Activated CD8-positive, alpha-beta T cell treated with anti-CD3 and anti-CD28 coated beads for 36 hours (primary cell): Measurements from ENCODE around the gene EXPH5. TPM values are rescaled to one million over a fixed set of nuclear protein-coding genes. Genes with fewer than 3 reads are reported as not detected.

Source experiments
- ATAC-seq: fragments of 200-7000 bp; cut with Tn5 transposase; one replicate; pipeline ENCODE4 v1.10.0; 2021; ENCODE audit warnings: mild to moderate bottlenecking, moderate library complexity
- CTCF ChIA-PET: fragments of 350-600 bp; sonication (Branson Sonifier 250); formaldehyde crosslinking; loops from one replicate; lab custom pipeline; 2021; ENCODE audit warnings: antibody characterized with exemption; lab: Charles Lee
- POLR2A ChIA-PET: fragments of 350-600 bp; sonication (Branson Sonifier 250); formaldehyde crosslinking; loops from one replicate; lab custom pipeline; 2021; ENCODE audit warnings: antibody characterized with exemption; lab: Charles Lee
- DNase-seq: peaks from one replicate; pipeline ENCODE4 v3.0.0-alpha.2; 2020
- H3K27ac Mint-ChIP-seq: one replicate; pipeline ENCODE4 v1.8.0; 2021; ENCODE audit warnings: mild to moderate bottlenecking, mixed read lengths
- H3K27me3 Mint-ChIP-seq: one replicate; pipeline ENCODE4 v1.8.0; 2021; ENCODE audit warnings: mixed read lengths
- H3K36me3 Mint-ChIP-seq: one replicate; pipeline ENCODE4 v1.8.0; 2021; ENCODE audit warnings: low read depth, mixed read lengths
- H3K4me1 Mint-ChIP-seq: one replicate; pipeline ENCODE4 v1.8.0; 2021; ENCODE audit warnings: low read depth, mixed read lengths
- H3K4me3 Mint-ChIP-seq: one replicate; pipeline ENCODE4 v1.8.0; 2021; ENCODE audit warnings: mild to moderate bottlenecking, moderate library complexity, mixed read lengths
- H3K9me3 Mint-ChIP-seq: one replicate; pipeline ENCODE4 v1.8.0; 2021; ENCODE audit warnings: mixed read lengths
- intact Hi-C: fragments of 100-400 bp; cut with micrococcal nuclease; formaldehyde crosslinking; loops from one replicate; pipeline ENCODE4 v1.10.0; 2022
- total RNA-seq, 2 experiments: library from RNA; stranded (reverse); gene quantifications; one replicate each; pipeline ENCODE4 v1.2.3, GENCODE V29; 2021
- TF ChIP-seq, protein P1 (sequence below): fragments of 200-600 bp; IDR thresholded peaks from one replicate; pipeline ENCODE4 v1.8.0; 2022; ENCODE audit warnings: antibody characterized with exemption, mild to moderate bottlenecking

The EXPH5 gene
- total RNA-seq, 2 experiments from 2014 or later: 2.9 to 4.1 TPM

DNA sequence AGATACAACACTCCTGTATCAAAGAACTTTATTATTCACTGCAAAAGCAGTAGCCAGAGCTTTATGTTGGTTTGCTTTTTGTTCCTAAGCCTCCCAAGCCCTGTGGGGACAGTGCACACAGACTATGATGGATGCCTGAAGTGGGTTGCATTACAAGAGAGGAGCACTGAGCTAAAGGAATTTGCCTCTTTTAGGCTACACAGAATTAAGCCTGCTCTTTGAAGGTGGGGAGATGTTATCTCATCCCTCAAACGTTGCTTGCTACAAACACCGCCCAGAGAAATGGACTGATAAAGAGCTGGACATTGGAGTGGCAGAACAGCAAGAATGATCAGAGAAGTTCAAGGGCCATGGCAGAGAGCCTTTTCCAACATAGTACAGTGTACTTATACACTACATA is 92.8 kb downstream of the EXPH5 start:
- Mint-ChIP-seq H3K4me1 (peaks cover 14% of the 10 kb centered on the region), H3K27ac (no peak overlapping the region), H3K27me3 (no peaks in the 10 kb centered on the region), H3K9me3 (no peaks in the 10 kb centered on the region), H3K4me3 (no peak overlapping the region), H3K36me3 (peaks cover 3% of the 10 kb centered on the region)
- intact Hi-C loops: no loop called here
- POLR2A ChIA-PET: no interaction called here
- DNase-seq (no peak), ATAC-seq (no peak)
- TF ChIP-seq, protein P1, sequence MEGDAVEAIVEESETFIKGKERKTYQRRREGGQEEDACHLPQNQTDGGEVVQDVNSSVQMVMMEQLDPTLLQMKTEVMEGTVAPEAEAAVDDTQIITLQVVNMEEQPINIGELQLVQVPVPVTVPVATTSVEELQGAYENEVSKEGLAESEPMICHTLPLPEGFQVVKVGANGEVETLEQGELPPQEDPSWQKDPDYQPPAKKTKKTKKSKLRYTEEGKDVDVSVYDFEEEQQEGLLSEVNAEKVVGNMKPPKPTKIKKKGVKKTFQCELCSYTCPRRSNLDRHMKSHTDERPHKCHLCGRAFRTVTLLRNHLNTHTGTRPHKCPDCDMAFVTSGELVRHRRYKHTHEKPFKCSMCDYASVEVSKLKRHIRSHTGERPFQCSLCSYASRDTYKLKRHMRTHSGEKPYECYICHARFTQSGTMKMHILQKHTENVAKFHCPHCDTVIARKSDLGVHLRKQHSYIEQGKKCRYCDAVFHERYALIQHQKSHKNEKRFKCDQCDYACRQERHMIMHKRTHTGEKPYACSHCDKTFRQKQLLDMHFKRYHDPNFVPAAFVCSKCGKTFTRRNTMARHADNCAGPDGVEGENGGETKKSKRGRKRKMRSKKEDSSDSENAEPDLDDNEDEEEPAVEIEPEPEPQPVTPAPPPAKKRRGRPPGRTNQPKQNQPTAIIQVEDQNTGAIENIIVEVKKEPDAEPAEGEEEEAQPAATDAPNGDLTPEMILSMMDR: no peak
- CTCF ChIA-PET: no interaction called here

DNA sequence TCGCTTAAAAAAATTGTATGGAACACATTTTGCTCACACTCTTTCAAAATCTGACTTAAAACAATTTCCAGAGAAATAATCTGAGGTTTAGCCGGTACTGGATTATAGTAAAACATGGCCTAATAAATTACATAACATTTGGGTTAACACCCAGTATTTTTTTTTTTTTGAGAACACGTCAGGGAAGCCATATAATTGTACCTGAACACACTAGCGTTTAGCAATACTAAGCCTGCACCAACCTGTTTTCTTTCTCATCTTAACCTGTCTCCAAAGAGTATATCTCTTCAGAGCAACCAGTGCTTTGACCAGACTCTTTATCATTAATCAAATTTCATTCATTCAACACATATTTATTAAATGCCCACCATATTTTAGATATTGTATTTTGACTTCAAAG is 93.4 kb downstream of the EXPH5 start:
- no peak overlapping the region for H3K4me3 Mint-ChIP-seq
- no peaks in the 10 kb centered on the region for H3K9me3 Mint-ChIP-seq
- CTCF ChIA-PET: no interaction called here
- DNase-seq (no peak), ATAC-seq (no peak)
- intact Hi-C loops: no loop called here
- no peak overlapping the region for H3K27ac Mint-ChIP-seq
- peaks cover 4% of the 10 kb centered on the region for H3K36me3 Mint-ChIP-seq
- peaks cover 16% of the 10 kb centered on the region for H3K4me1 Mint-ChIP-seq
- TF ChIP-seq, protein P1: no peak
- no peaks in the 10 kb centered on the region for H3K27me3 Mint-ChIP-seq
- POLR2A ChIA-PET: no interaction called here

DNA sequence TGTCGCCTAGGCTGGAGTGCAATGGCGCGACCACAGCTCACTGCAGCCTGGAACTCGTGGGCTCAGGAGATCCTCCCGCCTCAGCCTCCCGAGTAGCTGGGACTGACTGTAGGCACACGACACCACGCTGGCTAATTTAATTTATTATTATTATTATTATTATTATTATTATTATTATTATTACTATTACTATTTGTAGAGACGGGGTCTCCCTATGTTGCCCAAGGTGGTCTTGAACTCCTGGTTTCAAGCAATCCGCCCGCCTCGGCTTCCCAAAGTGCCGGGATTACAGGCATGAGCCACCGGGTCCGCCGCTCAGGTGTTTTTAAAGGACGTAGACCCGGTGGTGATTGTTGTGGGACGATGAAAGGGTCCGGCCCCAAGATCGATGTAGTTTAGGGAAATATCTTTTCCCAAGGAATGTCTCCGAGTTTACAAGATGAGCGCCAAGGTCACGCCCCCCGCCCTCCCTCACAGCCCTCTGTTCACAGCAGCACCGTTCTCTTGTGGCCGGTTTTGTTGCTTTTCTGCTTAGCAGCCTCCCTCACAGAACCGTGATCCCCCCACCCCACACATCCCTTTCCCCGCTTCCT is 94.7 kb downstream of the EXPH5 start:
- Mint-ChIP-seq H3K9me3 (no peaks in the 10 kb centered on the region), H3K27ac (peak overlapping the region; percentile 94), H3K36me3 (peaks cover 11% of the 10 kb centered on the region), H3K27me3 (no peaks in the 10 kb centered on the region), H3K4me3 (peak overlapping the region; percentile 84), H3K4me1 (peaks cover 22% of the 10 kb centered on the region)
- no peak for ATAC-seq
- intact Hi-C loops: loop anchor here (10.0 kb wide), 1 partner anchor 274 kb away; the partner anchor contains the start of genes ATM and NPAT
- TF ChIP-seq, protein P1: no peak
- POLR2A ChIA-PET: interaction anchor here (0.6 to 1.0 kb wide), 4 partner anchors 94 to 262 kb away, joined by 3 to 4 read pairs (median 4); partner anchors contain the start of gene DDX10
- DNase-seq: no peak
- CTCF ChIA-PET: interaction anchor here (1.1 kb wide), 1 partner anchor 148 kb away, joined by 3 read pairs; no protein-coding TSS in a partner anchor

DNA sequence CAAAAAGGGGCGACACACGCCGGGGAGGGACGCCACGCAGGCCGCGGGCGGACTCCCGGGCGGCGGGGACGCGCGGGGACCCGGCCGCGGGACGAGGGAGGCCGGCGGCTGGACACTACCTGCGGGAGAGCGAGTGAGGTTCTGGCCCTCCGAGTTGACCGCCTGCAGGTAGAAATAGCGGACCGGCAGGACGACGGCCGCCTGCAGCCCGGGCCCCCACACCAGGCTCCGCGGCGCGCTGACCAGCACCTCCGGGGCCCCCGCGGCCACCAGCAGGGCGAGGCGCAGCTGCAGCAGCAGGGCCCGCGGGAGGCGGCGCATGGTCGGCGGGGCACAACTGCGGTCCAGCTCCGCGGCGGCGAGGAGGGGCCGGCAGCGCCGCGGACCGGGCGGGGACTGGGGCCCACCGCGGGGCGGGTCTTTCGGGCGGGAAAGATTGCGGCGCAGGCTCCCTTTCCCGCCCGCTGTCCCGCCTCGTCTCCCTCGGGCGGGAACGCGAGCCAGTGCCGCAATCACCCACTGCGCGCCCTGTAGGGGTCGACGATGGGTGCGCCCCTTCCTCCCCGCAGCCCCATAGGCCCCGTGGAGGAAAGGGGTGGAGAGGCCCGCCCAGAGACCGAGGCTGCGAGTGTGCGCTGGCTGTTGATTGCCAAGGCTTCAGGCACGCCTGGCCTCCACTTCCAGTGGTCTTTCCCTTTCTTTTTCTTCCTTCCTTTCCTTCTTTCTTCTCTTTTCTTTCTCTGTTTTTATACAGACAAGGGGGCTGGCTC is 95.3 kb downstream of the EXPH5 start, which contains the start of gene POGLUT3:
Gene POGLUT3 (minus strand): TSS at position 339 of the 770 bp plus-strand sequence. CDS start 18 bp downstream, at position 321.
- CTCF ChIA-PET: interaction anchor here (1.1 kb wide), 1 partner anchor 149 kb away, joined by 3 read pairs; no protein-coding TSS in a partner anchor
- Mint-ChIP-seq H3K27ac (peak within 1 kb of the TSS; percentile 99), H3K4me3 (peak within 1 kb of the TSS; percentile 87), H3K27me3 (no peaks in the 10 kb centered on the region), H3K9me3 (no peaks in the 10 kb centered on the region), H3K36me3 (peaks cover 12% of the 10 kb centered on the region), H3K4me1 (peaks cover 24% of the 10 kb centered on the region)
- TF ChIP-seq, protein P1: no peak
- DNase-seq (peak; percentile 59), ATAC-seq (peak; percentile 61)
- POLR2A ChIA-PET: interaction anchor here (0.6 to 1.0 kb wide), 5 partner anchors 94 to 489 kb away, joined by 3 to 4 read pairs (median 4); partner anchors contain the start of gene DDX10
- intact Hi-C loops: loop anchor here (10.0 kb wide), 1 partner anchor 273 kb away; the partner anchor contains the start of genes ATM and NPAT
